ENCODE data around the gene SMG1. TPM values are rescaled to one million over a fixed set of nuclear protein-coding genes. Genes with fewer than 3 reads are reported as not detected.
A peak's percentile ranks its signal among the peaks of the same experiment; 100 is the strongest.

Gene SMG1
- total RNA-seq, 4 donors from 2014 or later = 88.5 to 183 (median 159) TPM

GRCh38 chr16:18836702-18837101 lies 89.5 kb downstream of the SMG1 start:
- TF ChIP-seq CTCF (IDR thresholded peaks at IDR 0.05 in 4 of 5, conservative IDR thresholded peaks at IDR 0.05 in 1 of 5) (no peak), POLR2A (IDR thresholded peaks at IDR 0.05) (no peak)
- H3K36me3 ChIP-seq = peaks cover 23 to 100% of the 10 kb centered on the region in 2 donors
- no peak overlapping the region for H3K4me3 ChIP-seq
- H3K27me3 ChIP-seq = no peaks in the 10 kb centered on the region
- no peaks in the 10 kb centered on the region for H3K4me1 ChIP-seq
- intact Hi-C loops (cut with DNase I; ENCODE audit: low total_unique reads) (no loop called here), in situ Hi-C loops (cut with MboI; ENCODE audit: low sequenced_read_pairs in 4 of 4) (no loop called here)
- no peak overlapping the region for H3K27ac ChIP-seq
- DNase-seq = no peak
- ATAC-seq = no peak
- no peaks in the 10 kb centered on the region for H3K9me3 ChIP-seq

- in situ Hi-C loops (cut with MboI; ENCODE audit: low sequenced_read_pairs in 4 of 4) = no loop called here
- DNase-seq = no peak
Observed at GRCh38 chr16:18834864-18835263, 91.3 kb downstream of the SMG1 start.

GRCh38 chr16:18833707-18834505 lies 92.3 kb downstream of the SMG1 start:
- intact Hi-C loops (cut with DNase I; ENCODE audit: low total_unique reads) (no loop called here), in situ Hi-C loops (cut with MboI; ENCODE audit: low sequenced_read_pairs in 4 of 4) (no loop called here)
- DNase-seq (no peak), ATAC-seq (peak in 1 of 2 donors; percentile 21)
- H3K27ac ChIP-seq = no peak overlapping the region
- H3K4me3 ChIP-seq = no peak overlapping the region
- no peak for TF ChIP-seq CTCF (IDR thresholded peaks at IDR 0.05 in 4 of 5, conservative IDR thresholded peaks at IDR 0.05 in 1 of 5)
- TF ChIP-seq POLR2A (IDR thresholded peaks at IDR 0.05) = no peak
- H3K9me3 ChIP-seq = no peaks in the 10 kb centered on the region
- H3K4me1 ChIP-seq = no peaks in the 10 kb centered on the region
- H3K27me3 ChIP-seq = no peaks in the 10 kb centered on the region
- H3K36me3 ChIP-seq = peaks cover 25 to 100% of the 10 kb centered on the region in 2 donors

More at GRCh38 chr16:18834864-18835263, 91.3 kb downstream of the SMG1 start:
- H3K27ac ChIP-seq = no peak overlapping the region
- no peaks in the 10 kb centered on the region for H3K27me3 ChIP-seq
- intact Hi-C loops (cut with DNase I; ENCODE audit: low total_unique reads) = no loop called here
- H3K4me1 ChIP-seq = no peaks in the 10 kb centered on the region
- H3K9me3 ChIP-seq = no peaks in the 10 kb centered on the region
- no peak for TF ChIP-seq CTCF (IDR thresholded peaks at IDR 0.05 in 4 of 5, conservative IDR thresholded peaks at IDR 0.05 in 1 of 5)
- TF ChIP-seq POLR2A (IDR thresholded peaks at IDR 0.05) = no peak
- no peak overlapping the region for H3K4me3 ChIP-seq
- H3K36me3 ChIP-seq = peaks cover 23 to 100% of the 10 kb centered on the region in 2 donors
- ATAC-seq = no peak

- H3K4me3 ChIP-seq = no peak overlapping the region
- in situ Hi-C loops (cut with MboI; ENCODE audit: low sequenced_read_pairs in 4 of 4) (no loop called here), intact Hi-C loops (cut with DNase I; ENCODE audit: low total_unique reads) (no loop called here)
- DNase-seq (no peak), ATAC-seq (no peak)
- TF ChIP-seq POLR2A (IDR thresholded peaks at IDR 0.05) (no peak), CTCF (IDR thresholded peaks at IDR 0.05 in 4 of 5, conservative IDR thresholded peaks at IDR 0.05 in 1 of 5) (no peak)
- H3K4me1 ChIP-seq = no peaks in the 10 kb centered on the region
- no peaks in the 10 kb centered on the region for H3K27me3 ChIP-seq
- peaks cover 30 to 100% of the 10 kb centered on the region in 2 donors for H3K36me3 ChIP-seq
- no peaks in the 10 kb centered on the region for H3K9me3 ChIP-seq
- no peak overlapping the region for H3K27ac ChIP-seq
Observed at GRCh38 chr16:18832613-18833012, 93.6 kb downstream of the SMG1 start.
